HG02759 (cell line): Measurements from ENCODE around the gene GRAP.

Experiments
- ATAC-seq: cut with Tn5 transposase; IDR thresholded peaks from one replicate; pipeline ENCODE4 v1.9.1; 2021; ENCODE audit warnings: mild to moderate bottlenecking, moderate library complexity; ENCODE audit not compliant: unreplicated experiment

Gene GRAP

DNA sequence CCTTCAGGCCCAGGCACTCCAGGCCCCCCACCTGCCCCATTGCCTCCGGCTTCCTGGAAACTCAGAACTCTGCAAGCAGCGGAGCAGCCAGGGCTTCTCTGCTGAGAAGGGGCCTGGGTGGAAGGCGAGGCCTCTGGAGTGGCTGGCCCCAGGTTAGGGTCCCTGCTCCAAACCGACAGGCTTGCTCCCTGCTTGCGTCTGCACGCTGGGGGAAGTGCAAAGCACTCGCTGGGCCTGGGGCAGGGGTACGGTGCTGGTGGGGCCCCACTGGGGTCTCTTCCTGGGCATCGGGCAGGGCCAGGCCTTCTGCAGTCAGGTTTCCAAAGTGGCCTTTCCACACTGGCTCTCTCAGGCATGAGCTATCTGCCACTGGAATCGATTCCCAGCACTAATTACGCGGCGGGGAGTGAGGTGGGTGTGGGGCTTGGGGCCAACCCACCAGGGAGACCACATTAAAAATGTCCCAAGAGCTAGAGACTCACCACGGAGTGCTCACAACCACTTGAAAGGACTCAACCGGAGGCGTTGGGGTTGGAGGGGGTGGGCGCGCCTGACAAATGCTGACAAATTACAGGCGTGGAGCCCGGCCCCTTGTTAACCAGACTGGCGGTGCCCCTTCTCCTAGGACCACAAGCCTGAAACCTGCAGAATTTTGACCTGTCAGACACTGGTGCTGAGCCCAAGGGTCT is 60.1 kb downstream of the GRAP start:
- no peak for ATAC-seq

DNA sequence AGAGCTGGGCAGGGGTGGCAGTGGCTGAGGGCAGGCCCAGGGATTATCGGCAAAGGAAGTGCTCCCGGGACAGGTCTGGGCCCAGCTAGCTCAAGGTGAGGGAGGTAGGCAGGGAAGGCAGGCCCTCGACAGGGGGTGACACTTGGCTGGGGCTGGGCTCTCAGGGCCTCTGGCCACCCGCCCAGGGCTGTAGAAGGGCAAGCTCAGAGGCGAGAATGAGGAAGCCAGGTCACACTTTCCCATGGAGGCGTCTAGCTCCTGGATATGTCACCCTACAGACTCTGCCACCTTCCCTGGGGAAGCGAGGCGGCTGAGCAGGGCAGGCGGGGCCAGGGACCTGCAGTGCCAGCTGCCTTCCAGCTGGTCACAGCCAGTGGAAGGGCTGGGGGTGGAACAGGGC is 61.3 kb downstream of the GRAP start:
- no peak for ATAC-seq

DNA sequence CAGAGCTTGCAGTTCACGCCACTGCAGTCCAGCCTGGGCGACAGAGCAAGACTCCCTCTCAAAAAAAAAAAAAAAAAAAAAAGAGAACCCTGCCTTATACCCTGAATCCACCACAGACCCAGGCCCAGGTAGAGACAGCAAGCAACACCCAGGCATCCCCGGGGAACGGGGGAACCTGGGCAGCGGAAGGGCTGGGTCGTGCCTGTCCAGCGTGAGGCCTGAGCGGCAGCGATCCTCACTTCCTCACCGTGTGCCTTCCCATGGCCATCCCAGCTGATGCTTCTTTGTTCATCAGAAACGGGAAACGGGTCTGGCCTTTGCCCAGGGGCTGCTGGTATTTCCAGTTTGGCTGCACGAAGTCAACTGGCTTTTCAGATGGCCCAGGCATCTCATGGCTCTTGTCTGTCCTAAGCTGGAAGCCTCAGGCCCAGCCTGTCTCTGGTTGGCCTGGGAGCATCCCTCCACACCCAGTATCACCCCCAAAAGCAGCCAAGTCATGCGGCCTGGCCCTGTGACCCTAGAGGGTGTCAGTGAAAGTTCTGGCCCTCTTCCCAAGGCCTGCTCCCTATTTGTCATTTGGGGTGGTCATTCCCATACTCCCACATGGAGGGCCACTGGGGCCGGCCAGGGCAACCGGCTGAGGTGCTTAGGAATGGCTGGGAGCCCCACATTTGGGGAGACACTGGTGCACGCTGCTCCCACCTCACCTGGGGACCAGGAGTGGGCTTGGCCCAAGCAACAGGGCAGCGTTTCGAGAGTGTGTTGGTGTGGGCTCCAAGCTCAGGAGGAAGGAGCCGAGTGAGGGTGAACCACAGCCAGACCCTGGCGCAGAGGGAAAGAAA is 62.3 kb downstream of the GRAP start:
- no peak for ATAC-seq

DNA sequence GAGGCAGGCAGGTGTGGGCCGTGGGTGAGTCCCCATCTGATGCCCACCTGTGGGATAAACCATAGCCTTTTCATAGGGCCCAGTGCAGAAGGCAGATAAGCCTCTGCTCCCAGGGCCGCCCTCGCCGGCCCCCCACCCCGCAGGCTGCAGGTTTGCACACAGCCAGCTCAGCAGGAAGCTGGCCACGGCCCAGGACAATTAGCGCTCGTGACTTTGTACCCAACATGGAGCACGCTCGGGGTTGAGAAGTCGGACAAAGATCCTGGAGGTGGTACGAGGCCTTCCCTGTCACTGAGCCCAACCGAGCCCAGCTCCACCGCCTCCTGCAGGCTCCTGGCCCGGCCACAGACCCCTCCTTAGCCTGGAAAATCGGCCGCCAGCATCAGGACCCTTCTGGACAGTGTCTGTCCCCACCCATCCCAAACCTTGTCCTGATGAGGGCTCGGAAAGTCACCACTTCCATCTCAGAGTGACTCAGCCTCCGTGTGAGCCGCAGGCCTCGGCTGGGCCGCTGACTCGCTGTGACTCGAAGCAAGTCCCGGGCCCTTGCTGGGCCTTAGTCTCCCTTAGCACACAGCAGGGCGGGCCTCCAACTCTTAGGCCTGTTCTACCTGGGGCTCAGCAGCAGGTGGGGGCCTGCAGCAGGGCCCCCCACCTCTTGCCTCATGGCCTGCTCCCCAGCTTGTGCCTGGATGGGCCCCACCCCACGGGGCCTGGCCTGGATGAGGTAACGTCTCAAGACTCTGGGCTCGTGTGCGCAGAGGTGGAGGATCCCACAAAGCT is 64.9 kb downstream of the GRAP start:
- ATAC-seq: no peak

DNA sequence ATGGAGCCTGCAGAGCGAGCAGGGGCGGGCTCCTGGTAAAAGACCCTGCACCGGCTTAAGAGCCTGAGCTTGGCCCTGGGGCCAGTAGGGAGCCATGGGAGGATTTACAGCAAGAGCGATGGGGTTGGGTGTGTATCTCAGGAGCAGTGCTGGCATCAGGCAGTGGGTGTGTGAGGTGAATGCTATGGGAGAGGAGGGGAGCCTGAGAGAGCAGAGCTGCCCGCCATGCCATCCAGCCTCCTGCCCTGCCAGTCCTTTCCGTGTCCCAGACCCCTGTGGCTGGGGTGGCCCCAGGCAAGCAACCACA is 65.5 kb downstream of the GRAP start:
- ATAC-seq: no peak

DNA sequence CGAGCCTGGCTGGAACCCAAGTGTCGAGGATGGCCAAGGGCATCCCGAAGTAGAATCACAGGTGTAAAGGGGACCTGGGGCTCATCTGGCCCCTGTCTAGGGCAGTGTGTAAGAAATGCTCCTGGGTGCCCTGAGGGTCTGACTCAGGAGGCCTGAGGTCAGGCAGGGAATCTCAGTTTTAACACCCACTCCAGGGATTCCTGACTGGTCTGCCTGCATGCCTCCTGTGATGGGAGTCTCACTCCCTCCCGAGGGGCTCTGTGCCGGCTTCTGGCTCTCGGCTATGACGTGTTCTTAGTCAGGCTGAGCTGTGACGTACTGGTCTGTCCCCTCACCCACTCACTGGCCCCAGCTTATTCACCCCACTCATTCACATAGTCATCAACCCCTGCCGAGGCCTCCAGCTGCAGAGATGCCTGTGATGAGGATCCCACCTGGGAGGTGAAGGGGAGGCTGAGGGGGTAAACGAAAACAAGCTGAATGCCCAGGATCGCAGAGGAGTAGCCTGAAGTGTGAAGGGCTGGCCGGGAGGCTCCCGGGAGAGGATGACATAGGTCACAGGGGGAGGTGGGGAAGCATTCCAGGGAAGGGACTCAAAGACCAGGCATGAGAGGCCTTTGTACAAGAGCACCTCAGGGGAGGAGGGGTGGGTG is 65.9 kb downstream of the GRAP start:
- no peak for ATAC-seq

DNA sequence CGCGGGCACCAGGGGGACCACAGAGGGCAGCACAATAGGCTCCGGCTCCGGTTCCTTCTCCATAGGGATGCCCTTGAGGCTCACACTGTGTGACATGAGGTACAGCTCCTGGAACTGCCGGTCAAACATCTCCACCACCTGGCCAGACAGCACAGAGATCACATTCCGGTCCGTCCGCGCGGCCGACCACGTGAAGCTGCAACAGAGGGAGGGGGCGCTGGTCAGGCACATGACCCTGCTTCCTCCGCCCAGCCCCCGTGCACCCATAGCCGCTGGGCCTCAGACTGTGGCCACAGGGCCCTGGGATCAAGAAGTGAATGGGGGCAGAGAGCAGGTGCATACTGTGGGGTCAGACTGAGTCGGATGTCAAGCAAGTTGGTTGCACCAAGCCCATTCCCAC is 68.1 kb downstream of the GRAP start:
- ATAC-seq: no peak

DNA sequence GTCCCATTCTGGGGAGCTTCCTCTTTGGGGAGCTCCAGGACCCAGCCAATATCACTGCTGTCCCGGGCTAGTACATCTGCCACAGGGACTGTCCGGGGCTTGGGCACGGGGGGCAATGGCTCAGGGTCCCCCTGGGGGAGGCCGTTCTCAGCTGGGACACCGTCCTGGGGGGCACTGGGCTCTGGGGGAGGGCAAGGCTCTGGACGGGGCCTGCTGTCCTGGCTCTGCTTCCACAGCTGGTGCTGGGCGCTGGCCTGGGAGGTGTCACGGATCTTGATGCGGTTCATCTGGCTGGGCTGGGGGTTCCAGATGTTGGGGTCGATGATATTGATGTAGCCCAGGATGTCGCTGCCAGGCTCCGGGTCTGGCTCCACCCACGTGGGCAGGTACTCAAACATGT is 68.7 kb downstream of the GRAP start:
- no peak for ATAC-seq

DNA sequence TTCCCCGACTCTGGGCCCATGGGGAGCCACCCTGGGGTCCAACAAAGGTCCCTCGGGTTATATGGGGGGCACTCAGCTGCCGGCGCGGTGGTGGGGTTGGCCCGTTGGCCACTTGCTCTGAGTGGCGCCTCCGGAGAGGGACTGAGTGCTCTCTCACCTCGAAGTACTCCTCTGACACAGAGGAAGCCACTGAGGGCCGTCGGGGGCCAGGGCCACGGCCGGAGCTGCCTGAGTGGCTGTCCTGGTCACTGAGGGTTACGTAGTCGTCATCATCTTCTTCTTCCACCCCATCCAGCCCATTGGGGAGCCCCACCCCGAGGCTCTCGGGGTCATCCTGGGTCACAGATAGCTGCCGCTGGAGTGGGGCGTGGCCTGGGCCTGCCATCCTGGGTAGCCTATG is 69.1 kb downstream of the GRAP start:
- no peak for ATAC-seq

DNA sequence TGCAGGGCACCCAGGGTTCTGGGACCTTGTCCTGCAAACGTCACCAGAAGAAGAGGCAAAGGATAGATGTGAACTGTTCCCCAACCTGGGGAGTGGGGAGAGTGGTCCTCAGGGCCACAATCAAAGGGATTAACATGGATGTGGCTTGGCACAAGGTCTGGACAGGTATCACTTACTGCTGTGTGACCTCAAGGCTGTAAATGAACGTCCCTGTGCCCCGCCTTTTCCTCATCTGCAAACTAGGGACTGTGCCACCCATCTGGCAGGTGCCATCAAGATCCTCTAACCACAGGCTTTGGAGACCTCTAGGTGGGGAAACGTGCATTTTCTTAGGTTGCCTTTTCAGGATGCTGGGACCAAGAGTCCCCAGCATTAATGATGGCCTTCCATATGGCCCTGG is 69.7 kb downstream of the GRAP start:
- ATAC-seq: no peak

DNA sequence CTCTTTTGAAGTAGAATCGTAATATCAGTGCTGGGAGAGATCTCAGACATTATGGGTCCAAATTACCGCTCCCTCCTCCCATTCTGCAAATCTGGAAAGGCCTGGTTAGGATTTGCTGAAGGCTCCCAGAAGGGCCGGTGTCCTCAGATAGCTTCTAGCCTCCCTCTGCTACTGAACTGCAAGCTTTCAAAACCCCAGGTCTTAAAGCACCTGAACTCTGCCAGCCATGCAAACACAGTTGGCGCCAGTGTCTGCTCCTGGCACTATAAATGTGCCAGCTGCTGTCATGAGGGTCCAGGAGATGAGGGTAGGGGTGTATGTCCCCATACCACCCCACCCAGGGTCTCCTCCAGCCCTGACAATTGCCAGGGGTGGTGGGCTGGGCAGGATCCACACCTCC is 70.6 kb downstream of the GRAP start:
- ATAC-seq: no peak

DNA sequence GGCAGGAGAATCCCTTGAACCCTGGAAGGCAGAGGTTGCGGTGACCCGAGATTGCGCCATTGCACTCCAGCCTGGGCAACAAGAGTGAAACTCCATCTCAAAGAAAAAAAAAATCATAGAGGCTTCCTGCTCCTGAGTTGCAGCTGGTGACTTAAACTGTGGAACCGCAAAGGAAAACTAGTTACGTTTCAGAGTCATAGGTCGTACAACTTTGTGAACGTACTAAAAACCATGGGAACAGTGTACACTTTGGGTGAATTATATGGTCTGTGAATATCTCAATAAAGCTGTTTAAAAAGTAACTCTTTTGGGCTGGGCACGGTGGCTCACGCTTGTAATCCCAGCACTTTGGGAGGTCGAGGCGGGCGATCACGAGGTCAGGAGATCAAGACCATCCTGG is 71.2 kb downstream of the GRAP start:
- ATAC-seq: no peak

DNA sequence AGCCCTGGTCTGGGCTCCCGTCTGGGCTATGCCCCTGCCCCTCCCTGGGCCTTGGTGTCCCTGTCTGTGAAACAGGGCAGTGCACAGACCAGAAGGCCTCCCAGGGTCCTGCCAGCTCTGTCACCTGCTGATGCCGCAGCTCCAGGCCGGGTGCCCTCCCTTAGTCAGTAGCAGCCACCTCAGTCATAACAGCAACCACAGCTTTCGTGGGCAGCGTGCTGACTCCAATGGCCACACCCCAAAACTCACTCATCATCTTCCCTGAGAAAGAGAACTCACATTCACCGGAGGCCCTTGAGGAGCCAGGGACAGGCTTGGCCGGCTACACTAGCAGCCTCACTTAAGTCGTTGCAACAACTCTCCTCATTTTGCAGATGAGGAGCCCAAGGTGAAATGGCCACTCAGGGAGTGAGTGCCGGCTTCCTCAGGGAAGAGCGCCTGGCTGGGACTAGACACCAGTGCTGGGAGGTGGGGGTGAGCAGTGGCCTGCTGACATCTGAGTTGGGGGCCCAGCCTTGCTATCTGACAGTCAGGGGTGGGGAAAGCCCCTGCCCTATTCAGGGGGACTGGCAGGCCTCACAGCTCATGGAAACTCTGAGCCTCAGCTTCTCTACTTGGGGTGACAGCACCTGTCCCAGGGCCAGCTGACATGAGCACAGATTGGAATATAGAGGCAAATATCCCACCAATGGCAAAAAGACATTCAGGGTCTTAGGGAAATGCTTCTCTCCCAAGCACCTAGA is 72.2 kb downstream of the GRAP start:
- ATAC-seq: no peak

DNA sequence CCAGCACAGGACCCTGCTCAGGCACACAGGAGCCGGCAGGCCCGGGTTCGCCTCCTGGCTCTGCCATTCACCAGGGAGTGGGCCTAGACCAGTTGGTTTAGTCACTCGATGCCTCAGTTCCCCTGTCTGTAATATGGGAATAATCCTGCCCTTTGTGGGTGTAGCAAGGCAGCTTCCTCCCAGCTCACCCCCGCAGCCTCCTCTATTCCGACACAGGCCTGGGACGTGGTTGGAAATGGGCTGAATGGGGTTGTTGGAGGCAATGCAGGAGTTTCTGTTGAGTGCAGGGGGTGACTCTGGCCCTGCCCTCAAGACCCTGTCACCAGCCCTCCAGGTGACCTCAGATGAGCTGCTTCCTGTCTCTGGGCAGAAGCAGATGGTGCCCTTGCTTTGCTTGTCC is 75.0 kb downstream of the GRAP start:
- ATAC-seq: no peak
